Activated CD8-positive, alpha-beta memory T cell treated with anti-CD3 and anti-CD28 coated beads, Interleukin-2, amount 50 U/mL, for 1 hour (primary cell): Measurements from ENCODE around the gene PTPRK.

Experiments
- DNase-seq: peaks from one replicate; pipeline ENCODE4 v3.0.0-alpha.2; 2020; ENCODE audit errors: extremely low read depth

Gene PTPRK

GRCh38 chr6:128246472-128247260 is 273.7 kb downstream of the PTPRK start:
- no peak for DNase-seq

- no peak for DNase-seq
These were observed 275.5 kb downstream of the PTPRK start for GRCh38 chr6:128244751-128245405.

GRCh38 chr6:128242765-128243403 is 277.5 kb downstream of the PTPRK start:
- no peak for DNase-seq

GRCh38 chr6:128241216-128241615 is 279.2 kb downstream of the PTPRK start:
- no peak for DNase-seq

- DNase-seq: no peak
These were observed 280.4 kb downstream of the PTPRK start for GRCh38 chr6:128240024-128240428.

GRCh38 chr6:128239146-128239545 is 281.3 kb downstream of the PTPRK start:
- no peak for DNase-seq

- DNase-seq: no peak
These were observed 282.2 kb downstream of the PTPRK start for GRCh38 chr6:128238225-128238624.

GRCh38 chr6:128235556-128235955 is 284.8 kb downstream of the PTPRK start:
- DNase-seq: no peak

GRCh38 chr6:128233531-128233930 is 286.9 kb downstream of the PTPRK start:
- no peak for DNase-seq

- no peak for DNase-seq
These were observed 290.0 kb downstream of the PTPRK start for GRCh38 chr6:128230267-128230989.

GRCh38 chr6:128225612-128226011 is 294.8 kb downstream of the PTPRK start:
- DNase-seq: no peak

- DNase-seq: no peak
These were observed 303.5 kb downstream of the PTPRK start for GRCh38 chr6:128216917-128217316.

GRCh38 chr6:128209771-128210170 is 310.6 kb downstream of the PTPRK start:
- no peak for DNase-seq

GRCh38 chr6:128208851-128209580 is 311.4 kb downstream of the PTPRK start:
- DNase-seq: no peak

- DNase-seq: no peak
These were observed 312.3 kb downstream of the PTPRK start for GRCh38 chr6:128208078-128208477.

GRCh38 chr6:128206610-128207426 is 313.6 kb downstream of the PTPRK start:
- no peak for DNase-seq

GRCh38 chr6:128204616-128205015 is 315.8 kb downstream of the PTPRK start:
- no peak for DNase-seq

GRCh38 chr6:128202169-128202765 is 318.1 kb downstream of the PTPRK start:
- DNase-seq: no peak

- no peak for DNase-seq
These were observed 319.6 kb downstream of the PTPRK start for GRCh38 chr6:128200789-128201188.

- no peak for DNase-seq
These were observed 320.9 kb downstream of the PTPRK start for GRCh38 chr6:128199461-128199860.
